Testis (tissue), 3 donors: Measurements from ENCODE around the gene NCKAP5. TPM values are rescaled to one million over a fixed set of nuclear protein-coding genes. Genes with fewer than 3 reads are reported as not detected.

Source experiments
- DNase-seq: peaks from one replicate; pipeline ENCODE4 v3.0.0-alpha.2; 2019
- H3K27ac ChIP-seq, 2 donors: fragments of 200-600 bp; sonication (generic); one replicate each; pipeline ENCODE4 v1.5.1; 2019
- H3K27me3 ChIP-seq: fragments of 200-600 bp; sonication (generic); one replicate; pipeline ENCODE4 v1.5.1; 2019
- H3K36me3 ChIP-seq: fragments of 200-600 bp; sonication (generic); one replicate; pipeline ENCODE4 v1.5.1; 2017; ENCODE audit warnings: low read depth; ENCODE audit errors: missing control alignments
- H3K4me1 ChIP-seq: fragments of 200-600 bp; sonication (generic); one replicate; pipeline ENCODE4 v1.5.1; 2019
- H3K4me3 ChIP-seq, 2 donors: fragments of 200-600 bp; sonication (generic); one replicate each; pipeline ENCODE4 v1.5.1; 2017 to 2019
- H3K9me3 ChIP-seq: fragments of 200-600 bp; sonication (generic); one replicate; pipeline ENCODE4 v1.5.1; 2017
- POLR2A ChIP-seq: fragments of 450-650 bp; IDR thresholded peaks from one replicate; pipeline ENCODE4 v1.6.1; 2017; ENCODE audit warnings: antibody characterized with exemption, mild to moderate bottlenecking, moderate library complexity
- WGBS, 2 donors: methylation state at CpG; one replicate each; pipeline ENCODE4 v1.1.5; 2018; 5-methylcytosine and 5-hydroxymethylcytosine counted together
- intact Hi-C: fragments of 100-400 bp; cut with DNase I; formaldehyde crosslinking; loops from one replicate; pipeline ENCODE4 v1.15.1; 2023; ENCODE audit warnings: low total_unique reads
- polyA plus RNA-seq: library from polyadenylated mRNA; stranded (reverse); fragments of 350-450 nt; fragmentation: Illumina TruSeq; extraction: RNeasy Lipid Tissue Mini Kit (QIAGEN cat#74804); gene quantifications from one replicate; pipeline ENCODE4 v1.2.3, GENCODE V29; 2014; ENCODE audit warnings: low read depth, low replicate concordance; ENCODE audit not compliant: insufficient read depth
- total RNA-seq, 2 donors: library from RNA; depleted of rRNA; stranded (reverse); fragments of >200 nt; gene quantifications; one replicate each; pipeline ENCODE4 v1.2.3, GENCODE V29; 2016
- TF ChIP-seq, protein P1 (sequence below), 3 experiments: fragments of 450-650 bp in 2 of 3; fragments of 200-600 bp in 1 of 3; sonication (generic) in 1 of 3; IDR thresholded peaks; one replicate each; pipeline ENCODE4 v1.5.1; 2016 to 2019; ENCODE audit warnings: antibody characterized with exemption in 3 of 3, mild to moderate bottlenecking in 2 of 3, moderate library complexity in 1 of 3

The NCKAP5 gene
- total and polyA plus RNA-seq, 3 donors from 2014 or later = 3.0 to 7.6 (median 6.3) TPM

GRCh38 chr2:133431289-133431688 lies 137.0 kb downstream of the NCKAP5 start:
- Histone ChIP-seq H3K9me3 (no peaks in the 10 kb centered on the region), H3K4me3 (no peak overlapping the region), H3K36me3 (no peaks in the 10 kb centered on the region), H3K4me1 (no peaks in the 10 kb centered on the region), H3K27me3 (no peaks in the 10 kb centered on the region), H3K27ac (no peak overlapping the region)
- TF ChIP-seq, protein P1, sequence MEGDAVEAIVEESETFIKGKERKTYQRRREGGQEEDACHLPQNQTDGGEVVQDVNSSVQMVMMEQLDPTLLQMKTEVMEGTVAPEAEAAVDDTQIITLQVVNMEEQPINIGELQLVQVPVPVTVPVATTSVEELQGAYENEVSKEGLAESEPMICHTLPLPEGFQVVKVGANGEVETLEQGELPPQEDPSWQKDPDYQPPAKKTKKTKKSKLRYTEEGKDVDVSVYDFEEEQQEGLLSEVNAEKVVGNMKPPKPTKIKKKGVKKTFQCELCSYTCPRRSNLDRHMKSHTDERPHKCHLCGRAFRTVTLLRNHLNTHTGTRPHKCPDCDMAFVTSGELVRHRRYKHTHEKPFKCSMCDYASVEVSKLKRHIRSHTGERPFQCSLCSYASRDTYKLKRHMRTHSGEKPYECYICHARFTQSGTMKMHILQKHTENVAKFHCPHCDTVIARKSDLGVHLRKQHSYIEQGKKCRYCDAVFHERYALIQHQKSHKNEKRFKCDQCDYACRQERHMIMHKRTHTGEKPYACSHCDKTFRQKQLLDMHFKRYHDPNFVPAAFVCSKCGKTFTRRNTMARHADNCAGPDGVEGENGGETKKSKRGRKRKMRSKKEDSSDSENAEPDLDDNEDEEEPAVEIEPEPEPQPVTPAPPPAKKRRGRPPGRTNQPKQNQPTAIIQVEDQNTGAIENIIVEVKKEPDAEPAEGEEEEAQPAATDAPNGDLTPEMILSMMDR (IDR thresholded peaks at IDR 0.05) = no peak
- TF ChIP-seq POLR2A = no peak
- WGBS, 2 donors = 52 to 62% methylated on average over 4 of the region's 4 CpGs
- no peak for DNase-seq
- intact Hi-C loops = no loop called here

DNA sequence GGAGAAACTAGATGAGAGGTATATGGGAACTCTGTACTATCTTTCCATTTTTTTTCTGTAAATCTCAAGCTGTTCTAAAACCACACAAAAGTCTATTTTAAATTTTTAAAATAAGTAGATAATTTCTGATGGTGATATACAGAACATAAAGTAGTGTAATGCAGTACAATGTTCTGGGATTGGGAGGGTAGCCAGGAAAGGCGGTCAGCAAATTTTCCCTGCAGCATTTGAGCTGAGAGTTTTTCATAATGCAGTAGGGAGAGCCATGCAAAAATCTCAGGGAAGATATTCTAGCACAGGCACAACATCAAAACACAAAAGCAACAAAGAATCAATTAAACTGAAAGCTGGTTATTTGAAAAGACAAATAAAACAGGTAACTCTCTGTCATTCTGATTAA lies 141.5 kb downstream of the NCKAP5 start:
- Histone ChIP-seq H3K9me3 (no peaks in the 10 kb centered on the region), H3K4me3 (no peak overlapping the region), H3K27me3 (no peaks in the 10 kb centered on the region), H3K4me1 (no peaks in the 10 kb centered on the region), H3K36me3 (no peaks in the 10 kb centered on the region), H3K27ac (no peak overlapping the region)
- 31 to 58% methylated on average over 1 of the region's 1 CpG for WGBS, 2 donors
- intact Hi-C loops = no loop called here
- no peak for TF ChIP-seq POLR2A
- TF ChIP-seq, protein P1 (IDR thresholded peaks at IDR 0.05) = no peak
- no peak for DNase-seq

- intact Hi-C loops = no loop called here
These were observed 142.7 kb downstream of the NCKAP5 start for GRCh38 chr2:133425612-133426011.

DNA sequence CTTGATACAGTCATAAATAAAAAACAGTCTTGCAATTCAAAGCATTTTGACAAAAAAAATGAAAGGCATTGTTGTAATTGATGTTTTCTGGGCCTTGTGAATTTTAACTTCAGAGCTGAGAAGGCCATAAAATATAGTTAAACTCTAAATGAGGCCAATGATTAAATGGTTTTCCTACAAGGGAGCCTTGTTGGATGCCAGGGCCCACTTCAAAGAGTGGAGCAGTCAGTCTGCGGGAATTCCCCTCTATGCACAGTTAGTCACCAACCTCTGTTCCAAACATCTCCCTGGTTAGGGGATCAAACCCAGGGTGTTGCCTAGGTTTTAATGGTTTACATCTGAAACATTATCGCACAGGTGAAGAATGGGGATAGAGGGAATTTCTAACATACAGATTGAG lies 143.4 kb downstream of the NCKAP5 start:
- Histone ChIP-seq H3K27ac (no peak overlapping the region), H3K4me3 (no peak overlapping the region), H3K27me3 (no peaks in the 10 kb centered on the region), H3K36me3 (no peaks in the 10 kb centered on the region), H3K9me3 (no peaks in the 10 kb centered on the region), H3K4me1 (no peaks in the 10 kb centered on the region)
- intact Hi-C loops = no loop called here
- WGBS, 2 donors = 91 to 96% methylated on average over 2 of the region's 2 CpGs
- TF ChIP-seq, protein P1 (IDR thresholded peaks at IDR 0.05) = no peak
- no peak for TF ChIP-seq POLR2A
- DNase-seq = no peak

More at GRCh38 chr2:133425612-133426011, 142.7 kb downstream of the NCKAP5 start:
- DNase-seq = no peak
- no peak overlapping the region for H3K4me3 ChIP-seq
- no peaks in the 10 kb centered on the region for H3K4me1 ChIP-seq
- H3K27ac ChIP-seq = no peak overlapping the region
- H3K36me3 ChIP-seq = no peaks in the 10 kb centered on the region
- no peaks in the 10 kb centered on the region for H3K27me3 ChIP-seq
- H3K9me3 ChIP-seq = no peaks in the 10 kb centered on the region
- WGBS, 2 donors = 80 to 84% methylated on average over 2 of the region's 2 CpGs
- no peak for TF ChIP-seq POLR2A
- TF ChIP-seq, protein P1 (IDR thresholded peaks at IDR 0.05) = no peak

GRCh38 chr2:133422931-133423351 lies 145.3 kb downstream of the NCKAP5 start:
- TF ChIP-seq POLR2A = no peak
- TF ChIP-seq, protein P1 (IDR thresholded peaks at IDR 0.05) = no peak
- DNase-seq = no peak
- no peaks in the 10 kb centered on the region for H3K4me1 ChIP-seq
- WGBS, 2 donors = 62 to 76% methylated on average over 5 of the region's 5 CpGs
- no peaks in the 10 kb centered on the region for H3K9me3 ChIP-seq
- no peak overlapping the region for H3K4me3 ChIP-seq
- H3K27me3 ChIP-seq = no peaks in the 10 kb centered on the region
- intact Hi-C loops = no loop called here
- no peak overlapping the region for H3K27ac ChIP-seq
- no peaks in the 10 kb centered on the region for H3K36me3 ChIP-seq
